HG02981 (cell line): Measurements from ENCODE around the gene WFDC1.

ENCODE experiments used
- ATAC-seq: cut with Tn5 transposase; IDR thresholded peaks from one replicate; pipeline ENCODE4 v1.9.1; 2021; ENCODE audit warnings: mild to moderate bottlenecking, moderate library complexity; ENCODE audit not compliant: unreplicated experiment

WFDC1 gene

DNA sequence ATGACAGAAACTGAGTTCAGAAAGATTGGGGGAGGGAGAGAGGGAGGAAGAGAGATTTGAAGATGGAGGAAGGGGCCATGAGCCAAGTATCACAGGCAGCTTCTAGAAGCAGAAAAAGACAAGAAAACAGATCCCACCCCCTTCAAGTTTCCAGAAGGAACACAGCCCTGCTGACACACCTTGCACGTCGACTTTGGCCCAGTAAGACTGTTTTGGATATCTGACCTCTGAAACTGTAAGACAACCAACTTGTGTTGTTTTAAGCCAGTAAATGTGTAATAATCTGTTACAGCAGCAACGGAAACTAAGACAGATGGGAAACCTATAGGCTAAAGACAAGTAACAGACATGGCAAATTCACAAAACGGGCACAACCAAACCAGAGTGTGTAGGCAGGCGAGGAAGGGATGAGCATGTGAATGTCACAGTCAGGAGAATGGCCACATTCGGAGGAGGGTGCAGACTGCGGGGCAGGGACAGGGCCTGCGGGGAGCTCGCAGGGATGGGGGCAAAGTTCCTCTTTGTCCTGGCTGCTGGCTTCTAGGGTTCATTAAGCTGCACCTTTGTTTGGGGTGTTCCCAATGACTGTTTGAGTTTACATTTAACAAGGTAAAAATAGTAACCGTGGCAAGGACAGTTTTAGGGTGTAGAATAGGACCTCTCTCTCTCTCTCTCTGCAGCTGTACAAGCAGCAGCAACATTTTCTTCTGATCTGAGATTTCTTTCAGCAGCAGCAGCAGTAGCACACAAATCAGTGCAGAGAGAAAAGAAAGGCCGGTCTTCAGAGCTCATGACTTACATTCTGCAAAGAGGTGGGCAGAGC, 55.4 kb downstream of the WFDC1 start:
- no peak for ATAC-seq

DNA sequence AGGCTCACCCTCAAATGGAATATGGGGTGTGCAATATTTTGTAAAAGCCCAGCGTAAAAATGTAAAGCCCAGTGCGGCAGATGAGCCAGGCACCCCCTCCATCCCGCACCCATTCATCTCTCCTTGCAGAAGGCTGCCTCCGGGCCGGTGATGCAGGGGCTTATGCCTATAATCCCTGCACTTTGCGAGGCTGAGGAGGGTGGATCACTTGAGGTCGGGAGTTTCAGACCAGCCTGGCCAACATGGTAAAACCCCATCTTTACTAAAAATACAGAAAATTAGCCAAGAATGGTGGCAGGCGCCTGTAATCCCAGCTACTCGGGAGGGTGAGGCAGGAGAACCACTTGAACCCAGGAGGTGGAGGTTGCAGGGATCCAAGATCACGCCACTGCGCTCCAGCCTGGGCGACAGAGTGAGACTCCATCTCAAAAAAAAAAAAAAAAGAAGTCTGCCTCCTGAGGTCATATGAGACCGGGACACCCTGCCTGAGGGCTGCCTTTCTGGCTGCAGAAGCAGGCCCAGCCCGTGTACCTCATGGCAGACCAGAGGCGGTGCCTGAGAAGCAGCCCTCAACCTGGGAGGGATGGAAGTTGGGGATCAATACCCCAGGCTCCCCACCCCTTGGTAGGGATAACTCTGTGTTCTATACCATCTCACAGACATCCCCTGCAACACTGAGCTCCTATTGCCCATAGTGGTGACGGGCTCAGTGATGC, 56.2 kb downstream of the WFDC1 start:
- no peak for ATAC-seq

DNA sequence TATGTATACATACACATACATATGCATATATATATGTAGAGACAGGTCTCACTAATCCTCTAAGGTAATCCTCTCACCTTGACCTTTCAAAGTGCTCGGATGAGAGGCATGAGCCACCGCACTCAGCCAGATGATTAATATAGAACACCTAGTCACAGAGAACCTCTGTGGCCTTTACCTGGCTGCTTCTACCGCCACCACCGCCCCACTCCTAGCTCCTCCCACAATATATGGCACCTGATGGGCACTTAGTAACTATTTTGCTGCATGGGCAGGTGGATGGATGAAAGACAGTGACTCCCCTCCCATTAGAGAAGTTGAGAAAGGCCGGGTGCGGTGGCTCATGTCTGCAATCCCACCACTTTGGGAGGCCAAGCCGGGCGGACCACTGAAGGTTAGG, 57.0 kb downstream of the WFDC1 start:
- ATAC-seq = no peak

DNA sequence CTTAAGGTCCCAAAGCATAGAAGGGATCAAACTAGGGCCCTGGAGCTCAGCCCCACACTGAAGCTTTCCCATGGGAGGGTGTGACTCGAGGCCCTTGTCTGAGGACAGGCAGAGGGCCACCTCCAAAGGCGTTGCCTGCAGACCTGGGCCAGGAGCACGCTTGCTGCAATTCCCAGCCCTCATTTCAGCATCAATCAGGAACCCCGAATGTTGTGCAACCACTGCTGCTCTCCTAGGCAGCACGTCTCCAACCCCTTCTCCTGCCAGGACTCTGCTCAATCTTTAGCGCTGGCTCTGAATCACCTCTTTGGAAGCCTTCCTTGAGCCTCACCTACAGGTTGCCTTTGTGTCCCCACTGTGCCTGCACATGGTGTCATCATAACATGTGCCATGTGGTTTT, 59.6 kb downstream of the WFDC1 start:
- no peak for ATAC-seq

DNA sequence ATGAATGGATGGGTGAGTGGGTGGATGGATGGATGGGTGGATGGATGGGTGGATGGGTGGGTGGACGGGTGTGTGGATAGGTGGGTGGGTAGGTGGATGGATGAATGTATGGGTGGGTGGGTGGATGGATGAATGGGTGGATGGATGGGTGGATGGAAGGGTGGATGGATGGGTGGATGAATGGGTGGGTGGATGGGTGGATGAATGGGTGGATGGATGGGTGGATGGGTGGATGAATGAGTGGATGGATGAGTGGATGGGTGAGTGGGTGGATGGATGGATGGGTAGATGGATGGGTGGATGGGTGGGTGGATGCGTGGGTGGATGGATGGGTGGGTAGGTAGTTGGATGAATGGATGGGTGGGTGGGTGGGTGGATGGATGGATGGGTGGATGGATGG, 60.5 kb downstream of the WFDC1 start:
- no peak for ATAC-seq

DNA sequence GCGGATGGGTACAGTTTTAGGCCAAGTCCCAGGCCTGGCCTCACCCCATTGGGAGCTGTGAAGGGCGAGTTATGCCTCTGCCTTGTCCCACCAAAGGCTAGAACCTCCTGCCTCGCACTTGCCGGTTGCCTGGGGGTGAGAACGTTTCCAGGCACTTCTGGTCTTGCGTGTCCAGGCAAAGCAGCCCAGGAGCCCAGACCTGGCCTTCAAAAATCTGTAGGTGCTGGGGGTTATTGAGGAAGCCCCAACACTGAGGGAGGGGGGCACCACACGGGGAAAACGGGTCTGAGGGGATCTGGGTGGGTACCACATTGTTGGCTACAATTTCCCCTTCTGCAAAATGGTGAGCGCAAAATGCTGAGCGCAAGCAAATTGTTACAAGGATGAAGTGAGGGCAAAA, 61.5 kb downstream of the WFDC1 start:
- ATAC-seq = no peak

DNA sequence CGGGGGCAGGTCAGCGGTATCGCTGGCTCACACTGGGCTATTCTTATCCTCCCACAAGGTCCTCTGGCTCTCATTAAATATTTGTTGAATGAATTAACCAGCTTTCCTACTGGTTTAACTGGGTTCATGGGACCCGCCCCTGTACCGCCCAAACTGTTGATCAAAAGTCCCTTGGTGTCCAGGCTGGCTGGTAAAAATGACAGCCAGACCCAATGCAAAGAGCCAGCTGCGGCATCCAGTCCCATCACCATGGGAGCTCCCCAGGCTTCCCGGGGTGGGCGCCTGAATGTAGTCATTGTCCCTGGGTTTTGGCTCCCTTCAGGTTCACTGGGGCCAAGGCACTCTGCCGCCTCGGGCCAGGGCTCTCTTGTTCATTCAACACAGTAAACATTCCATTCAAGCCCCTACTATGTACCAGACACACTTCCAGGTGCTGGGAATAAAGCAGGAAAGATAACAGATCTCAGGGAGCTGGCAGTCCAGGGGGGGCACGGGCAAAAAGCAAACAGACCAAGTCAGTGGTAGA, 62.0 kb downstream of the WFDC1 start:
- ATAC-seq = no peak

DNA sequence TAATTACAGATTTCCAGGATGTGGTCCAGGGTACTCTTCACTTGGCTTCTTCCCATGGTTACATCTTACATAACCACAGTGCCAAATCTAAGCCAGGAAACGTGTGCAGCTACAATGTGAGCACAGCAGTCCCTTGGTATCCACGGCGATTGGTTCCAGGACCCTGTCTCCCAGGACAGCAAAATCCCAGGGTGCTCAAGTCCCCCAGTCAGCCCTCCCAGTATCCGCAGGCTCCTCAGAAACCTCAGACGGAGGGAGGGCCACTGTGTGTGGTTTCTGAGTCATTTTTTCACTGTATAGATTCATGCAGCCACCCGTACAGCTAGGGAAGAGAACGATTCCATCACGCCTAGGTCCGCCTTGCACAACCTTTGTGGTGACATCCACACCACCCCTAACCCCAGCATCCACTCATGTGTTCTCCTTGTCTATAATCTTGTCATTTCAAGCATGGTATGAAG, 62.5 kb downstream of the WFDC1 start:
- ATAC-seq = no peak

DNA sequence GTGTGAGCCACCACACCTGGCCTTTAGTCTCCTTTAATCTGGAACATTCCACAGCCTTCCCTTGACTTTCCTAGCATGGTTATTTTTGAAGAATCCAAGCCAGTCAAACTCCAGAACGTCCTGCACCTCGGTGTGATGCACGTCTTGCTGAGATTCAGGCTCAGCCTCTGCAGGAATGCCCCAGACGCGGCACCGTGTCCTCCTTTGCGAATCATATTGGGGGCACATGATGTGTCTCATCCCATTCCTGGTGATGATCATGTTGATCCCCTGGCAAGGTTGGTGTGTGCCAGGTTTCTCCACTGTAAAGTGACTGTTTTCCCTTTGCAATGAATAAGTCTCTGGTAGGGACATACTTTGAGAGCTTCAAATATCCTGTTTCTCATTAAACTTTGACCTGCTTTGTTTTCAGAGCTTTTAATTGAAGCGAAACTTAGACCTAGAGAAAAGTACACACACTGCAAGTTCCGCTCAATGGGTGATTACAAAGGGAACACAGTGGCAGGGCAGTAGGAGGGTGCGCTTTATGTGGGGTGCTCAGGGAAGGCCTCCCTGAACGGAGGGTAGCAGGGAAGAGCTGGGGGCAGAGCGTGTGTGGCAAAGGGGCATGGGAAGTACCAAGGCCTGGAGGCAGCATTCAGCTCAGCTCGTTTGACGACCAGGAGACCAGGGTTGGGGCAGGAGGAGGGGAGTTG, 64.1 kb downstream of the WFDC1 start:
- ATAC-seq = no peak

DNA sequence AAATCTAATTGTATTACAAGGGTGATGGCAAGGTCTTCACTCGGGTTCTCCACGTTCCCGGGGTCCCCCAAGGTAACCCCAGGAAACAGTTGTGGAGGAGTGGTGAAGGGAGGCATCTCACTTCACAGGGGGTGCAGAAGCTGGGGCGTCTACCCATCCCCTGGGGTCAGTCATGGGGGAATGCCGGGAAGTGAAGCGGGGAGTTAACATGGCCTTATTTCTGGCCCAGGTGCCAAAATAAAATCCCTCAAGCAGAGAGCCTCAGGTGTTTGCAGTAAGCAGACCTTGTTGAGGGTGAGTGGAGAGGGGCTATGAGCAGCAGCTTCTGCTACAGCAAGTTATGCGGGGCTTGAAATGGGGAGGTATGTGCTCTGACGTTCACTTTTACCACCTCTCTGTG, 64.6 kb downstream of the WFDC1 start:
- ATAC-seq = no peak

DNA sequence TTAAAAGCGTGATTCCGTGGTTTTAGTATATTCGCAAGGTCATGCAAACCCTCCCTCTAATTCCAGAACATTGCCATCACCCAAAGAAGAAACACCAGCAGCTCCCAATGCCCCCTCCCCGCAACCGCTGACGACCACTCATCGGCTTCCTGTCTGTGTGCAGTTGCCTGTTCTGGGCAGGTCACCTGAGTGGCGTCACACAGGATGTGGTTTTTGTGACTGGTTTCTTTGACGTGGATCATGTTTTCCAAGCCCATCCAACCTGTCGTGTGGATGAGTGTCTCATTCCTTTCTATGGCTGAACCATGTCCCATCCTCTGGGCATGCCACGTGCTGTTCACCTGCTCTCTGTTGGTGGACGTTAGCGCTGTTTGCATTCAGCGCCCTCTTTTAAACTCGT, 65.5 kb downstream of the WFDC1 start:
- ATAC-seq = no peak

DNA sequence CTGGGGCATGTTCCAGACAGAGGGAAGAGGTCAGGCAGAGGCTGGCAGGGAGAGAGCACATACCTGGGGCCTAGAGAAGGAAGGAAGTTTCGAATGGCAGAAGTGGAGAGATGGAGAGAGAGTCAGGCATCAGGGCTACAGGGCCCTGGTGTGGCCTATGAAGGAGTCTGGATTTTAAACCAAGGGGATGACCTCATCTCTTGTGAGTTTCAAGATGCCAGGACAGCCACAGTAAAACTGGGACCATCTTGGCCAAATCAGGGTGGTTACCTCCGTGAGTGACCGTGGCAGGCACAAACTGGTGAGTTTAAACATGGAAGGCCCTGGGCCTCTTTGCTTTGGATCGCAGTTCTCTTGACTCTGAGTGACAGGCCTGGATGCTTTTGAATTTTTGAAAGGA, 66.1 kb downstream of the WFDC1 start:
- ATAC-seq = no peak

DNA sequence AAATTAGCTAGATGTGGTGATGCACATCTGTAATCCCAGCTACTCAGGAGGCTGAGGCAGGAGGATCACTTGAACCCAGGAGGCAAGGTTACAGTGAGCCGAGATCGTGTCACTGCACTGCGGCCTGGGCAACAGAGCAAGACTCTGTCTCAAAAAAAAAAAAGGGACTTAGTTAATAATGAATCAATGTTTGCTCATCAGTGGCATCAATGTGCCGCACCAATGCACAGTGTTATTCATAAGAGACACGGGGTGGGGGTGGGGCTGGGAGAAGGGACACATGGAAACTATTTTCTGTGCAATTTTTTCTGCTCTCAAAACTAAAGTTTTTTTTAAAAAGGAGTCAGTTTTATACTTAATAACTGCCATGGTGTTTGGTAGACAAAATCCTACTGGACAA, 66.9 kb downstream of the WFDC1 start:
- no peak for ATAC-seq

DNA sequence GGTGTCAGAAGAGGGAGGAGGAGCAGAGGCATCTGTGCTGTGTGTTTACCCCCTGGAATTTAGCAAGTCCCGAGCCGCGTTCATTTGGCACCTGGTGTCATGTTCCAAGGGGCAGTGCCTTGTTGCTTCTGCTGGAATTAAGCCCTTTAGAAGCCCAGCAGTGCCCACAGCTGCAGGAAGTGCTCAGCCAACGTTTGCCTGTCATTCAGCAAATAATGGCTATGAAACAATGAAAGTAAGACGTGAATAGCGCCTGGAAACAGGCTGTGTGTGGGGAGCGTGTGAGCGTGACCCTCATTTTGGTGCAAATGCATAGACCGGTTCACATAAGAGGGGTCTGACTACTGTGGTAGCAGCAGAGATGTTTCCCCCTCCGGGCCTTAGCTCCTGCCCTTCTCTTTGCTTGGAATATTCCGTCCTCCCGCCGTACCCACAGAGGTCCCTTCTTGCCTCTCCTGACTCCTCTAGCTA, 67.8 kb downstream of the WFDC1 start:
- no peak for ATAC-seq

DNA sequence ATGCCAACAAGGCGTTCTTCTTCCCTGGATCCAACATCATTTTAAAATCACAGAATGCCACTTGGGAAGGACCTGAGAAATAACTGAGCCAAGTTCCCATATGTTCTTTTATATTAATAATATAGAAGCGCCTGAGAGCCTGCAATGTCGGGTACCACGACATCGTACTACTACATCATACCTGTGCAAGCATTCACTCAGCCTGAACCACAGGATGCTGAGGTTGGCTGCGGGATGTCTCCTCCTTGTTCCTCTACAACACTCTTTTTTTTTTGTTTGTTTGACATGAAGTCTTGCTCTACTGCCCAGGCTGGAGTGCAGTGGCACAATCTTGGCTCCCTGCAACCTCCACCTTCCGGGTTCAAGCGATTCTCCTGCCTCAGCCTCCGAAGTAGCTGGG, 71.5 kb downstream of the WFDC1 start:
- no peak for ATAC-seq

DNA sequence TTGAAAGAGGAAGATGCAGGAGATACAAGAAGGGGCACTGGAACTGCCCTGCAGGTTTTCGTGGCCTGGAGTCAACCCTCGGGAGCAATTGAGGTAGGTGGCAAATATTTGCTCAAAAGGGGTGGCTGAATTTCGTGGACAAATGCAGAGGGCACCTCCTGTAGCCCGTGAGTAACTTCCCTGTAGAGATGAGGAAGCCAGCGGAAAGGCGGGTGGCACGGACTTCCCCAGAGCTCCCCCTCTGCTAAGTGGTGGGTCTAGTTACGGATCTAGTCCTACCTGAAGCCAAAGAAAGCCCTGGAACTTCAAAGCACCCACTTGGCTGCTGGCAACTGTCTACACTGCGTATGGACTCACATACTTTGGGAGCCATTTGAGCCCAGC, 72.6 kb downstream of the WFDC1 start:
- ATAC-seq = no peak

DNA sequence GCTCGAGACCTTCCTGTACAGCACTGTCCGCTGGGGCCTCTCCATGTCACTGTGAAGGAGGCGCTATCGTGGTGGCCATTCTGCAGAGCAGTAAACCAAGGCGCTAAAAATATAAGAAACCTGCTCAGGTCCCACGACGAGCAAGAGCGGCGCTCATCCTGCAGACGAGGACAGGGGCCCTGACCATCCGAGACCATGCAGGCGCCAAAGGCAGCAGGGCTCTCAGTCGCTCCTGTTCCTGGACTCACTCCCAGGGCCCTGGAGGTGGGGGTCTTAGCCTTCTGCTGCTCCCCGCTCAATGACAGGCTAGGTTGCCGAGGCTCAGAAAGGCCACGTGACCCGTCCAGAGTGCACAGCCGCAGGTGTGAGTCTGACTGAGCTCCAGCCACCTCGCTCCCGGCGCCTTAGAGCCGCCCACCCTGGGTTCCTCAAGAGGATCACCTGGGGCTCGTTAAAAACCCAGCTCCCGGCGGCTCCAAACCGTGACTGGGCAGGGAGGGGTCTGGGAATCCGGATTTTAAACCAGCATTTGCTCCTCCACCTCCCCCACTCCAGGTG, 73.2 kb downstream of the WFDC1 start:
- ATAC-seq = no peak

DNA sequence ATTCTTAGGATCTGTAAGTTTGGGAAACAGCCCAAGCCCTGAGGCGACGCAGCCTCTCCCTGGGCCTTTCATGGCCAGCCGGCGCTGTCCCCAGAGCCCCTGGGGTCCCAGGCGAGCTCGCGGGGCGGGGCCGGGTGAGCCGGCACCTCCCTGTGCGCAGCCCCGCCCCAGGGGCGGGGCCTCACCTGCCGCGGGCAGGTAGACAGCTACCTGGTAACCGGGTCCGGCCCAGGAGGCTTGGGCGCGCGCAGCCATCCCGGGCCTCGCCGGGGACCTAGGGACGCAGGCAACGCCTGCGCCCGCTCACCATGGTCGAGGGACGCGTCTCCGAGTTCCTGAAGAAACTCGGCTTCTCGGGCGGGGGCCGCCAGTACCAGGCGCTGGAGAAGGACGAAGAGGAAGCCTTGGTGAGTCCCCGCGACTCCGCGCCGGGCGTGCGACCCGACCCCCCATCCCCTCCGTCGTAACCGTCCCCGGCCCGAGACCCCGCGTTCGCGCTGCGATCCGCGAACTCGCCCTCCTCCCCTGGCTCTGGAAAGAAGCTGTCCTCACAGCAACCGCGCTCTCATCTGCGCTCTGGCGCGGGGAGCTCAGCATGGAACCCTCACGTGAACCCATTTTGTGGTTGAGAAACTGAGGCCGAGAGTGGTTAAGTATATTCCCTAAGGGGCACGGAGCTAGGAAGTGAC, 73.8 kb downstream of the WFDC1 start, which contains the start of gene ATP2C2:
Gene ATP2C2, plus strand, starts transcription at position 231 of the 689 bp plus-strand sequence. Its CDS starts 78 bp downstream, at position 309.
- ATAC-seq = no peak

DNA sequence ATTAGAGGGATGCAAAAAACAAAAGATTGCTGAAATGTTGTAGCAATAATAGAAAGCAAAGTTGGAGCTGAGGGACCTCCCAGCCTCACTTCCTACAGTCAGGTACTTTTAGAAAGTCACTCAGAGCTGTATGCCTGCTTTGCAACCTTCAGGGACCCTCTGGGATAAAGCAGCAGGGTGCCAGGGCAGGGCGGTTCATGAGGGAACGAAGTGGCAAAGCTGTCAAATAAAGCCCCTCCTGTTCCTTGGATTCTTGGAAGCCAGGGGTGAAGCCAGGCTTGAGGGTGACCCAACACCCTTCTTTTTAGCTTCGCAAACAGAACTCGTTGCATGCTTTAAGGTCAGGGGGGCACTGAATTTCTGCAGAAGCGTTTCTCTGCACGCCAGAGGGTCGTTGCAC, 74.4 kb downstream of the WFDC1 start:
- ATAC-seq = no peak

DNA sequence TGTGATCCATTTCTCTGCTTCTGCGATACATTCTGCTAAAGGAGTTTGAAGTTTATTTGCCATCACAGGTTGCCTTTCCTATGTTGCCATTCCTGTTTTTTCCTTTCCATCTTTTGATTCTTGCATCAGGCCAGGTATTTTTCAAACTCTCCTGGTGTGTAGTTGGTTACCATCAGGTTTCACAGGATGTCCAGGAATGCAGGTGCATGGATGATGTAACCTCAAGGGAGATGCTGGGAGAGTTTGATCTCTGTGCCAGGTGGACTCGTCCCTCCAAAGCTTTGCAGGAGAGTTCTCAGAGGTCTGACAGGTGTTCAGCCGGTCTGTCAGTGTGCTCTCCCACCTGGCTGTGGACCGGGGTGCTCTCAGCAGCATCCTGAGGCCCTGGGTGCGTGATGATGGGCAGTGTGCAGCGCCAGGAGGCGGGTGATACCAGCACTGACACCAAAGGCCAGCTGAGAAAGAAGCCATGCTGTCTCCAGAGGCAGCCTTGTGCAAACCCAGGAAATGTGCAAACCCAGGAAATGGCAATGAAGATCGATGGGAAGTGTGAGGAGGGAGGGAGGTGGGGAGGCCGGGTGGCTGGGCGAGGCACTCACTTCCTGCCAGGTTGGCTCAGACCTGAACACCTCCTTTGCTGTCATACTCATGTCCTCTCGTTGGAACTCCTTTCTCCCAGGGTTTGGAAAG, 75.4 kb downstream of the WFDC1 start:
- ATAC-seq = no peak
